NCI-H2107 treated with DMSO at 0.1 percent for 48 hours (cell line): ENCODE data around the gene HOXD1.

Experiments
- DNase-seq: peaks from one replicate; lab custom pipeline; 2025; ENCODE audit not compliant: unreplicated experiment; lab: John Stamatoyannopoulos, UW

Gene HOXD1

DNA sequence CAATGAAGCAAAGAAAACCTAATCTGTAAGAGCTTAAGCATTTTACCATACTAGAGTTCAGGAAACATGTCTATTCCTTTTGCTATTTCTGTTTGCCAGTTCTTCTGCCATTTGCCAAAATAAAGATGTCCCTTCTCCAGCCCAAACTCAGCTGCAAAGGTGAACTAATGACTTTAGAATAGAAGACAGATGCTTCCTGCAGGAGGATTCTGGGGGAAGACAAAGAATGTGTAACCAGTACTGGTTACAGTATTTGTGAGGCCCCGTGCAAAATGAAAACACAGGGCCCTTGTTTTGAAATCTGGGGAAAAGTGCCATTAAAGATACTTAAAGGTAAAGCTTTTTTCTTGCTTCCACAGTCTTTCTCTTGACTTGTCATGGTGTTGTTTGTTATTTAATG lies 46.5 kb downstream of the HOXD1 start:
- no peak for DNase-seq

- no peak for DNase-seq
These were observed 49.0 kb downstream of the HOXD1 start for GRCh38 chr2:176237456-176237855.

DNA sequence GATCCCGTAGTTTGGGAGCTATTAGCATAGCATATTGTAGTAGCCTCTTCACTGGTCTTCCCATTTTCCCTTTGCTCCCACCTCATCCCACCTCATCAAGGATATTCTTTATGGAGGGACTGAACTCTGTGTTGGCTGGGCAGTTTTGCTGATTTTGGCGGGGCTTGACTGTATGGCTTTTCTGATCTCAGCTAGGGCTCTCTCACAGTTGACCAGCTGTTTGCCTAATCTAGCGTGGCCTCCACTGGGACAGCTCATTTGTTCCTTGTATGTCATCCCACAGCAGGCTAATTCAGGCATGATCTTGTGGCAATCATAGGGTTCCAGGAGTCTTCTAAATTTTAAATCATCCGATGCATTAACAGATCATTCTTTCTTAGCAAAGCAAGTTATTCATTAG lies 50.6 kb downstream of the HOXD1 start:
- no peak for DNase-seq

- DNase-seq = no peak
These were observed 51.8 kb downstream of the HOXD1 start for GRCh38 chr2:176240301-176240700.
